HuH-7 (cell line): Measurements from ENCODE around the gene PPM1D.
"Not testable (repeated sequence)": the region's sequence is repeated elsewhere in the genome, so short reads cannot be mapped to it uniquely, and the experiment has no call there.

Source experiments
- DNase-seq: peaks from one replicate; pipeline ENCODE4 v3.0.0; 2011; ENCODE audit warnings: low spot score

Gene PPM1D

DNA sequence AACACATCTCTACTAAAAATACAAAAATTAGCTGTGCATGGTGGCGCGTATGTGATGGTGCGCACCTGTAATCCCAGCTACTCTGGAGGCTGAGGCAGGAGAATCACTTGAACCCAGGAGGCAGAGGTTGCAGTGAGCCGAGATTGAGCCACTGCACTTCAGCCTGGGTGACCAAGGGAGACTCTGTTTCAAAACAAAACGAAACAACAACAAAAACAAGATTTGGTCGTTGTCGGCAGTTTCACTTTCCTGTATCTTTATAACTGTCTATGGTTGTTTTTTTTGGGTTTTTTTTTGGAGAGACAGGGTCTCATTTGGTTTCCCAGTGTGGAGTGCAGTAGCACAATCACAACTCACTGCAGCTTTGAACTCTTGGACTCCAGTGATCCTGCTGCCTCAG, 68.7 kb downstream of the PPM1D start:
- DNase-seq: not testable (repeated sequence)

DNA sequence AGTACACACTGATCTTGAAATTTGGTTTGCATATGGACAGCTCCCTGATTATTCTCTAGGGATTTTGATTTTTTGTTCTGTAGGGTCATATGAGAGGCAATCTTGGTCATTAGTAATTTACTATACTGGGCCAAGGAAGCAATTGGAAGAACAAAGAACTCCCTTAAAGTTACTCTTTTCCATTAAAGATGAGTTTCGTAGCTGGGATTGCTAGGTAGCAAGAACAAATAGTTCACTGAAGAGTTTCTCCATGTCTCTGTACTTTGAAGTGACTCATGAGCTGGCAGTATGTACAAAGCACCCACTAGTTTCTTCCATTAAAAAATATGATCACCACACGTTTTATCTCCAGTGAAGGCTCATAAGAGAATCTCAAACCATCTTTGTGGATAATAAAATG, 71.5 kb downstream of the PPM1D start:
- DNase-seq: no peak

- not testable (repeated sequence) for DNase-seq
Observed at GRCh38 chr17:60674637-60675036, 74.6 kb downstream of the PPM1D start.

GRCh38 chr17:60675997-60676396, 76.0 kb downstream of the PPM1D start:
- DNase-seq: no peak

- DNase-seq: no peak
Observed at GRCh38 chr17:60676758-60677307, 76.8 kb downstream of the PPM1D start.

DNA sequence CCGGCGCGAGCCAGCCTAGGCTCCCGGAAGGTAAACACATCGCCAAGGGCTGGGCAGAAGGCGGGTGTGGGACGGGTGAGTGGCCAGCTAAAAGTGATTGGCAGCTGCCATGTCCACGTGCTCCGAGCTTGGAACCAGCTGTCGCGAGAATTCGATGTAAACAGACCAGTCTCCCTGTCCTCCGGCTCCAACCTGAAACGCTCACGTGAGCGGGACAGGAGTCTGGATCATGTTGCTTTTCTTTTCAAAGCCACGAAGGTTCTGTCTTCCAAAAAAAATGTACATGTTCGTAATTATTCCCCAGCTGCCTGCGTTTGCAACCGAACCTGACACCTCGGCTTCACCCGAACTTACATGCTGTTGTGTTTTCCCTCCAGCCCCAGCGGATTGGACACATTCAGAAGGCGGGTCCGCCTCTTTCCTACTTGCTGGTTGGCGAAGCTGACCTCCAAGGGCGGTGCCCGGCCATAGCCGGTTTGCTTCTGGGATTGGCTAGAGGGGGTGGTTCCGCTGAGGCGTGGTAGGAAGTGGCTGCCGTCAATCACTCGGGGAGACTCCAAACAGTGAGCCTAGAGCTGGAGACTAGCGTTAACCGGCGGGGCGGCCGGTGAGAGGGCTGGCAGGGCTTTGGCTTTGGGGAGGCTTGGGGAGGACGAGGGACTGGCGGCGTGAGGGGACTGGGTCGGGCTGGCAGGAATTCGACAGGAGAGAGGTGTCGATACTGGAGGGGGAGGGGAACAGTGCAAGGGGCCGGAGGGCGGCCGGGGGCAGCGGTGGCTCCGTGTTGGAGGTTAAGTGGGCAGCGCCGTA, 77.5 kb downstream of the PPM1D start, which contains the start of gene BCAS3:
Gene BCAS3 (plus strand): TSS at position 544 of the 810 bp plus-strand sequence.
- peak; percentile 97 for DNase-seq

DNA sequence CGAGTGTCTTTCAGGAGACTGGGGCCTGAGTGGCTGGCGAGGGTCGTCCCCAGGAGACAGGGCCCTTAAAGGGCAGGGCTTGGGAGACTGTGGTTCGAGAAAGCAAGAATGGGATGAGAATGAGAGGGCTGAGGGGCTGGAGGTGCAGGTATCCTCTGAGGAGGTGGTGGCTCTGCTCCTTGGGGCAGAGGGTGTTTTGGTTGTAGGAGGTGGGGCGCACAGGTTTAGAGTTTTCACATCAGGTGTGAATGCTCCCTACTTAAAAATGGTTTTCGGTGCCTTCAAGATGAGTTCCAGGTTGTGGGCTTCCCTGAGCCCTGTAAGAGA, 78.1 kb downstream of the PPM1D start:
- no peak for DNase-seq

DNA sequence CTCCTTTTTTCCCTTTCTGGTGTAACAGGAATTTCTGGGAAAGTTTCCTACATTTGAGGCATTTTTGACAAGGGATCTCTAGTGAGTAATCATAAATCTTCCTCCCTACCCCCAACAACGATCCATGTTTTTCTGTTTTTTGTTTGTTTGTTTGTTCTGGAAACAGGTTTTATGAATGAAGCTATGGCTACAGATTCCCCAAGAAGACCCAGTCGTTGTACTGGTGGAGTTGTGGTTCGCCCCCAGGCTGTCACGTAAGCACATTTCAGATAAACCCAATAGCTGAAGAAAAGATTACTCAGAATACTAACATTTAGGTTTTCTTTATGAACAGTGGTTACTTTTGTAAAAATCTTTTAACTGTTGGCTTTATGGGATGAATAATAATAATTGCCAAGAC, 79.3 kb downstream of the PPM1D start:
- DNase-seq: no peak

DNA sequence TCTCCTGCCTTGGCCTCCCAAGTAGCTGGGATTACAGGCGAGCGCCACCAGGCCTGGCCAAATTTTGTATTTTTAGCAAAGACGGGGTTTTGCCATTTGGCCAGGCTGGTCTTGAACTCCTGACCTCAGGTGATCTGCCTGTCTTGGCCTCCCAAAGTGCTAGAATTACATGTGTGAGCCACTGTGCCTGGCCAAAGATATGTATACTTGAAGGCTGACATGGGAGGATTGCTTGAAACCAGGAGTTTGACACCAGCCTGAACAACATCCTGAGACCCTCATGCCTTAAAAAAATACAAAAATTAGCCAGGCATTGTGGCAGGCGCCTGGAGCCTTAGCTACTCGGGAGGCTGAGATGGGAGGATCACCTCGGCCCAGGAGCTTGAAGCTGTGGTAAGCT, 80.8 kb downstream of the PPM1D start:
- DNase-seq: no peak

- DNase-seq: no peak
Observed at GRCh38 chr17:60685437-60685836, 85.4 kb downstream of the PPM1D start.

DNA sequence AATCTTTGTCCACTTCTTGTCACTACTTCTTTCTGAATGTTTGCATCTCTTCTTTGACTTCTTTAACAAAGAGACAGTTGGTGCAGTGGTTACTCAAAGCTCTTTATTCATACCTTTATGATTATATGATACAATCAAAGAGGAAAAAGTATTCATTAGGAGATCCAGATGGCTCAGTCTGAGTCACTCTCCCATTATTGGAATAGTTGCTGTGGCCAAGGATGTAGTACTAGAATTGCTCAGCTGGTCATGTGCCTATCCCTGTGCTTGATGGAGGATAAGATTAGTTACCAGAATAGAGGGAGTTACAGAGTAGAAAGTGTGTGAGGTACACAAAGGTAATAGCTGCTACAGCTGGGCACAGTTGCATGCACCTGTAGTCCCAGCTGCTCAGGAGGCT, 96.0 kb downstream of the PPM1D start:
- no peak for DNase-seq

DNA sequence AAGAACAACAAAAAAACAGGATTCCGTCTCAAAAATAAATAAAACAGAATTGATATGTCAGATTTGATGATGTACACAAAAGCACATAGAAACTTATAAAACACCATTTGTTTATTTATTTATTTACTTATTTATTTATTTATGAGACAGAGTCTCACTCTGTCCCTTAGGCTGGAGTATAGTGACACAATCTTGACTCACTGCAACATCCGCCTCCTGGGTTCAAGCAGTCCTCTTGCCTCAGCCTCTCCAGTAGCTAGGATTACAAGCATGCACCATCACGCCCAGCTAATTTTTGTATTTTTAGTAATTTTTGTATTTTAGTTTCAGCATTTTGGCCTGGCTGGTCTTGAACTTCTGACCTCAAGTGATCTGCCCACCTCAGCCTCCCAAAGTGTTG, 99.1 kb downstream of the PPM1D start:
- DNase-seq: no peak

- no peak for DNase-seq
Observed at GRCh38 chr17:60704170-60704569, 104.2 kb downstream of the PPM1D start.

DNA sequence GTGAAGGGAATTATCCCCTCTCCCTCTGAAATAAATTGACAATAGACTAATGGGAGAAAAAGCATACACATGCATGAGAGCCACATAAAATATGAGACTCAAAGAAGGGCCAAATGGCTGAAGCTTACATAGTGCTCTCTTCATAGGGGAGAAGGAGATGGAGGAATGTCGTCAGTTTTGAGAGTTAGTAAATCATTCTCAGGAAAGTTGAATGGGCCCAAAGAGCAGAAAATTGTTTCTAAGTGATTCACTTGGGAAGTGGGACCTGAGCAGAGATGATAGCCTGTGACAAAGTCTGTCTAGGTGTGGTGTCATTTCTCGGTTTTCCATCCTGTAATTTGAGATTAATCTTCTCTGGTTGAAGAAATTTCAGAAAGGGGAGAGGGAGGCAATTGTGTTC, 112.7 kb downstream of the PPM1D start:
- DNase-seq: no peak

DNA sequence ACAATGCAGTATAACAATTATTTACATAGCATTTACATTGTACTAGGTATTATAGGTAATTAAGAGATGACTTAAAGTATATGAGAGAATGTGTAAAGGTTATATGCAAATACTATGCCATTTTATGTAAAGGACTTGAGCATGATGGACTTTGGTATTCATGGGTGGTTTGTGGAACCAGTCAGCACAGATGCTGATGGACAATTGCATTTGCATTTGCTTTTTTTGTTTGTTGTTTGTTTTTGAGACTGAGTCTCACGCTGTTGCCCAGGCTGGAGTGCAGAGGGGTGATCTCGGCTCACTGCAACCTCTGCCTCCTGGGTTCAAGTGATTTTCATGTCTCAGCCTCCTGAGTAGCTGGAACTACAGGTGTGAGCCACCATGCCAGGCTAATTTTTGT, 113.6 kb downstream of the PPM1D start:
- DNase-seq: no peak
